Measurements from ENCODE around the gene SHANK3.

Gene SHANK3

DNA sequence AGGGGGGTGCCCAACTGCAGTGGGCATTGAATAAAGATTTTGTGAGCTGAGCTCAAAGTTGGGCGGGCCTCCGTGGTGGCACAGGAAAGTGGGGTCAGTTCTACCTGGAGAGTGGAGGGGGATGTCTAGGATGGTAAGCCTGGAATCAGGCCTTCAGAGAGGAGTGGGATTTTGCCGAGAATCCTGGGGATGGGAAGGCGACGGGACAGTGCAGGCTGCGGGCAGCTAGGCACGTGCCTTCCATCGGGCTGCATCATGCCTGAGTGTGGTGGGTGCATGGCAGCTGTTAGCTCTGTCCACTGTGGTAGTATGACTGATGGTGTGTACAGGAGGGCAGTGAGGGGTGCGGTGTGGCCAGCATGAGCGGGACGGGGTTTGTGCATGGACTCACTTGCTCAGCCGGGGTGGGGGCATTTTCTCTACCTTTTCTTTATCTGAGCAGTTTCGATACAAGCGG, 3.6 kb downstream of the SHANK3 start:
- peaks cover 61% of the 10 kb centered on the region for H3K27me3 ChIP-seq
- H3K27ac ChIP-seq: no peak overlapping the region
- TF ChIP-seq, protein P1, sequence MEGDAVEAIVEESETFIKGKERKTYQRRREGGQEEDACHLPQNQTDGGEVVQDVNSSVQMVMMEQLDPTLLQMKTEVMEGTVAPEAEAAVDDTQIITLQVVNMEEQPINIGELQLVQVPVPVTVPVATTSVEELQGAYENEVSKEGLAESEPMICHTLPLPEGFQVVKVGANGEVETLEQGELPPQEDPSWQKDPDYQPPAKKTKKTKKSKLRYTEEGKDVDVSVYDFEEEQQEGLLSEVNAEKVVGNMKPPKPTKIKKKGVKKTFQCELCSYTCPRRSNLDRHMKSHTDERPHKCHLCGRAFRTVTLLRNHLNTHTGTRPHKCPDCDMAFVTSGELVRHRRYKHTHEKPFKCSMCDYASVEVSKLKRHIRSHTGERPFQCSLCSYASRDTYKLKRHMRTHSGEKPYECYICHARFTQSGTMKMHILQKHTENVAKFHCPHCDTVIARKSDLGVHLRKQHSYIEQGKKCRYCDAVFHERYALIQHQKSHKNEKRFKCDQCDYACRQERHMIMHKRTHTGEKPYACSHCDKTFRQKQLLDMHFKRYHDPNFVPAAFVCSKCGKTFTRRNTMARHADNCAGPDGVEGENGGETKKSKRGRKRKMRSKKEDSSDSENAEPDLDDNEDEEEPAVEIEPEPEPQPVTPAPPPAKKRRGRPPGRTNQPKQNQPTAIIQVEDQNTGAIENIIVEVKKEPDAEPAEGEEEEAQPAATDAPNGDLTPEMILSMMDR (IDR thresholded peaks at IDR 0.05): no peak
- H3K36me3 ChIP-seq: no peaks in the 10 kb centered on the region
- no peak overlapping the region for H3K4me3 ChIP-seq (ENCODE audit: low read depth in 1 of 2, low read length in 1 of 2)
- no peaks in the 10 kb centered on the region for H3K9me3 ChIP-seq
- H3K4me1 ChIP-seq (ENCODE audit: control insufficient read depth in 1 of 2, insufficient read depth in 1 of 2, low read depth in 1 of 2, low read length in 1 of 2): peaks cover 0 to 6% of the 10 kb centered on the region in 2 experiments

DNA sequence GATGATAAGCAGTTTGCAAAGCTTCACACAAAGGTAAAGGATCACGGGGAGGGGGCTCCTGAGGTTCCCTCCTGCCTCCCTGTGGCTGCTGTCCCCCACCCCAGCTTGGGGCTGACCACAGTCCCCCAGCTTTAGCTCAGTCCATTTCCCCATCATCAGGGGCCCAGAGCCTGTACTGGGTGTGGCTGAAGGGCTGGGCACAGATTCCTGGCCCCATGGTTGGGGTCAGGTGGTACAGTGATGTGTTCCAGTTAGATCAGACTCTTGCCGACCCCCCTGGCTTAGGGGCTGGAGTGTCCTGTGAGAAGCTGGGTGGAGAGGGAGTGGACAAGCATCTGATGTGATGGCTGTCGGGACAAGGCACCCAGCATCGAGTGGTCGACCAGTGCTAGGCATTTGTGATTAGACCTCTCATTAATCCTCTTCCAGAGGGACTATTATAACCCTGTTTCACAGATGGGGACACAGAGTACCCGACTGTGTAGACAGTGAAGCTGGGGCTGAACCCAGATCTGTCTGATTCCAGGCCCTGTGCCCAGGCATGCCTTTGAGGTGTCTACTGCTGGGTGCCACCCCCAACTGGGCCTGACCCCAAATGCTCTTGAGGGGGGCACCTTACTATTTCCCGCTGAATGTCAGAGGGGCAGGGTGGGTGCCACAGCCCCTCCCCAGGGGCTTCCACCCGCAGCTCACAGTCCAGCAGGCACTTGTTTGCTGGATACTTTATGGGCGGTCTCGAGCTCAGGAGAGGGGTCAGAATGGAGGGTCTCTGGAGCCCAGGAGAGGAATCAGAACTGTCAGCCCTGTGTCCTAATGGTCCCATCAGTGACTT, 4.3 kb downstream of the SHANK3 start:
- TF ChIP-seq, protein P1 (IDR thresholded peaks at IDR 0.05): no peak
- Histone ChIP-seq H3K9me3 (no peaks in the 10 kb centered on the region), H3K27me3 (peaks cover 54% of the 10 kb centered on the region), H3K27ac (no peak overlapping the region), H3K4me1 (ENCODE audit: control insufficient read depth in 1 of 2, insufficient read depth in 1 of 2, low read depth in 1 of 2, low read length in 1 of 2) (peaks cover 0 to 6% of the 10 kb centered on the region in 2 experiments), H3K36me3 (no peaks in the 10 kb centered on the region), H3K4me3 (ENCODE audit: low read depth in 1 of 2, low read length in 1 of 2) (no peak overlapping the region)

DNA sequence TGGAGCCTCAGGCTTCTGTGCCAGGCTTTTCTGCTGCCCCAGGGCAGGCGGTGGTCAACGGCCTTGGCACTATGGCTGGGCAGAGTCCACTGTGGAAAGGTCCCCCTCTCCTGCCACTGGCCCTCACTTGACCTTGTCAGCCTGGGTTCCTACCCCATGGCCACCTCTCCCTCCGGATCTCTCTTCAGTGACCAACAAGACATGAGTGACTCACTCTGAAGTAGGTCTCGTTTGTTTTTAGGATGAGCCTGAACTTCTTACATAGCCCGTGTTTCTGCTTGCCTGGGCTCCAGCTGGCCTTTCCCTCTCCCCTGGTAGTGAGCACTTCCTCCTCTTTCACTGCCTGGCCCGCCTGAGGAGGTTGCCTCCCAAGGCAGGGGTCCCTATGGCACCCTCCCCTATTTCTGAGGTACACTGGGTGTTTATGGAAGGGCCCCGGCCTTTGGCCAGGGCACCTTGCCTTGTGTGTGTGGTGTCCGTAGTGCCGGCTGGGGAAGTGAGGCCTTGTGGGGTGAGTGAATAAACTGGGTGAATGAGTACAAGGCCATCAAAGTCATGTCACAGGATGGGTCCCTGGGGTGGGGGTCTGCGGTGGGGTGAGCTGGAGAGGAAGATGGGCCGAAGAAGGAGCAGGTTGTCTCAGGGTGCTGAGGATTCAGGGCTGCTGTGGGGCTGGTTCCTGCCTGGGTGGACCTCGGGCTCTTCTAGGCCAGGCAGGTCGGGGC, 5.0 kb downstream of the SHANK3 start:
- no peak overlapping the region for H3K4me3 ChIP-seq (ENCODE audit: low read depth in 1 of 2, low read length in 1 of 2)
- H3K27me3 ChIP-seq: peaks cover 46% of the 10 kb centered on the region
- H3K9me3 ChIP-seq: no peaks in the 10 kb centered on the region
- TF ChIP-seq, protein P1 (IDR thresholded peaks at IDR 0.05): no peak
- H3K36me3 ChIP-seq: no peaks in the 10 kb centered on the region
- no peak overlapping the region for H3K27ac ChIP-seq
- H3K4me1 ChIP-seq (ENCODE audit: control insufficient read depth in 1 of 2, insufficient read depth in 1 of 2, low read depth in 1 of 2, low read length in 1 of 2): peaks cover 0 to 6% of the 10 kb centered on the region in 2 experiments

DNA sequence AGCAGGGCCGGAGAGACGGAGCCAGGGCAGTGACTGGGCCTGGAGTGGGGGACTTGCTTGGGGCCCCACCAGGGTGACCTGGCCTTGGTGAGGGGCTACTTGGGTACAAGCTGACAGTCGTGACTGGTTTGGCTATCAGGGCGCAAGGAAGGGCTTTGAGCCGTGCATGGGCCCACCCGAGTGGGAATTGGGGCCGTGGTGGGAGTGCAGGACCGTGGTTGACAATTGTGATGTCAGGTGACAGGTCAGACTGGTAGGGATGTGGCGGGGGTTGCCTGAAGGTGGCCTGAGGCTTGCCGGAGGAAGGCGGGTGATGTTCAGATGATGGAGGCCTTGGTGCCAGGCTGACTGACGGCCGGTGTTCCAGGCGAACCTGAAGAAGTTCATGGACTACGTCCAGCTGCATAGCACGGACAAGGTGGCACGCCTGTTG, 5.6 kb downstream of the SHANK3 start:
- no peak overlapping the region for H3K4me3 ChIP-seq (ENCODE audit: low read depth in 1 of 2, low read length in 1 of 2)
- no peaks in the 10 kb centered on the region for H3K9me3 ChIP-seq
- H3K4me1 ChIP-seq (ENCODE audit: control insufficient read depth in 1 of 2, insufficient read depth in 1 of 2, low read depth in 1 of 2, low read length in 1 of 2): peaks cover 0 to 6% of the 10 kb centered on the region in 2 experiments
- no peak overlapping the region for H3K27ac ChIP-seq
- TF ChIP-seq, protein P1 (IDR thresholded peaks at IDR 0.05): no peak
- no peaks in the 10 kb centered on the region for H3K36me3 ChIP-seq
- H3K27me3 ChIP-seq: peaks cover 41% of the 10 kb centered on the region

DNA sequence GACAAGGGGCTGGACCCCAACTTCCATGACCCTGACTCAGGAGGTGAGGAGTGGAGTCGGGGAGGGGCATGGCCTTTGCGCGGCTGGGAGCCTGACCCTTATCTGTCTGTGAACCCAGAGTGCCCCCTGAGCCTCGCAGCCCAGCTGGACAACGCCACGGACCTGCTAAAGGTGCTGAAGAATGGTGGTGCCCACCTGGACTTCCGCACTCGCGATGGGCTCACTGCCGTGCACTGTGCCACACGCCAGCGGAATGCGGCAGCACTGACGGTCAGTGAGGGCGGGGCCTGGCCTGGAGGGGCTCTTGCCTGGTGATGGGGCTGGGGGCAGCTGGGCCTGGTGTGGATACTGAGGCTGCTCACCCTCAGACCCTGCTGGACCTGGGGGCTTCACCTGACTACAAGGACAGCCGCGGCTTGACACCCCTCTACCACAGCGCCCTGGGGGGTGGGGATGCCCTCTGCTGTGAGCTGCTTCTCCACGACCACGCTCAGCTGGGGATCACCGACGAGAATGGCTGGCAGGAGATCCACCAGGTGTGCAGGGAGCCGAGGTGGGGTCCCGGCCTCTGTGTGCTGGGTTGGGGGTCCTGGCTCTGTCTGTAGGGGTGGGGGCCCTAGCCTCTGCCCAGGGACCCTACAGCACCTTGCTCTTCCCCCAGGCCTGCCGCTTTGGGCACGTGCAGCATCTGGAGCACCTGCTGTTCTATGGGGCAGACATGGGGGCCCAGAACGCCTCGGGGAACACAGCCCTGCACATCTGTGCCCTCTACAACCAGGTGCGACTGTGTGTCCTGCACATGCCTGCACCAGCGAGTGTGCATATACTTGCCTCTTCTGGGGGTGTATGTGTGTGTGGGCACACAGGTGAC, 6.3 kb downstream of the SHANK3 start:
- no peak overlapping the region for H3K27ac ChIP-seq
- H3K27me3 ChIP-seq: peaks cover 34% of the 10 kb centered on the region
- TF ChIP-seq, protein P1 (IDR thresholded peaks at IDR 0.05): no peak
- H3K4me3 ChIP-seq (ENCODE audit: low read depth in 1 of 2, low read length in 1 of 2): no peak overlapping the region
- H3K4me1 ChIP-seq (ENCODE audit: control insufficient read depth in 1 of 2, insufficient read depth in 1 of 2, low read depth in 1 of 2, low read length in 1 of 2): peaks cover 0 to 1% of the 10 kb centered on the region in 2 experiments
- H3K36me3 ChIP-seq: no peaks in the 10 kb centered on the region
- H3K9me3 ChIP-seq: no peaks in the 10 kb centered on the region

All from neutrophil (primary cell).